HG03045 (cell line): Measurements from ENCODE around the gene CDH4.

Experiments used
- ATAC-seq: cut with Tn5 transposase; IDR thresholded peaks from one replicate; pipeline ENCODE4 v1.9.1; 2021; ENCODE audit warnings: mild to moderate bottlenecking, moderate library complexity; ENCODE audit not compliant: unreplicated experiment

CDH4 gene

GRCh38 chr20:61299618-61300017 lies 47.6 kb downstream of the CDH4 start:
- no peak for ATAC-seq

- ATAC-seq = no peak
Measured at GRCh38 chr20:61300293-61300692, 48.2 kb downstream of the CDH4 start.

- no peak for ATAC-seq
Measured at GRCh38 chr20:61300709-61301108, 48.6 kb downstream of the CDH4 start.

GRCh38 chr20:61301711-61302525 lies 49.9 kb downstream of the CDH4 start:
- no peak for ATAC-seq

- no peak for ATAC-seq
Measured at GRCh38 chr20:61303217-61303616, 51.2 kb downstream of the CDH4 start.

- no peak for ATAC-seq
Measured at GRCh38 chr20:61303675-61304074, 51.6 kb downstream of the CDH4 start.

- no peak for ATAC-seq
Measured at GRCh38 chr20:61304750-61305149, 52.7 kb downstream of the CDH4 start.

GRCh38 chr20:61306937-61307475 lies 54.9 kb downstream of the CDH4 start:
- no peak for ATAC-seq

GRCh38 chr20:61307686-61308476 lies 55.8 kb downstream of the CDH4 start:
- no peak for ATAC-seq

GRCh38 chr20:61308477-61308774 lies 56.4 kb downstream of the CDH4 start:
- no peak for ATAC-seq

GRCh38 chr20:61310954-61311353 lies 58.9 kb downstream of the CDH4 start:
- no peak for ATAC-seq

GRCh38 chr20:61311656-61312387 lies 59.8 kb downstream of the CDH4 start:
- ATAC-seq = no peak

- no peak for ATAC-seq
Measured at GRCh38 chr20:61312925-61313324, 60.9 kb downstream of the CDH4 start.

- ATAC-seq = no peak
Measured at GRCh38 chr20:61313396-61313795, 61.3 kb downstream of the CDH4 start.

GRCh38 chr20:61314326-61315010 lies 62.4 kb downstream of the CDH4 start:
- no peak for ATAC-seq

- no peak for ATAC-seq
Measured at GRCh38 chr20:61315319-61315718, 63.3 kb downstream of the CDH4 start.

GRCh38 chr20:61316346-61316745 lies 64.3 kb downstream of the CDH4 start:
- ATAC-seq = no peak

GRCh38 chr20:61317966-61318530 lies 66.0 kb downstream of the CDH4 start:
- ATAC-seq = no peak

GRCh38 chr20:61320691-61321425 lies 68.8 kb downstream of the CDH4 start:
- ATAC-seq = no peak

- no peak for ATAC-seq
Measured at GRCh38 chr20:61321481-61321880, 69.4 kb downstream of the CDH4 start.
